ENCODE results near the gene KCNE2.
"Not testable (repeated sequence)": the region's sequence is repeated elsewhere in the genome, so short reads cannot be mapped to it uniquely, and the experiment has no call there.

- TF ChIP-seq EZH2 (IDR thresholded peaks at IDR 0.05; ENCODE audit: insufficient read depth, poor library complexity, severe bottlenecking); EZH2phosphoT487 (IDR thresholded peaks at IDR 0.05; ENCODE audit: insufficient read depth, low read depth): not testable (repeated sequence)
Measured at GRCh38 chr21:34375619-34375972, 11.8 kb downstream of the KCNE2 start.
